Chondrocyte (in vitro differentiated cells): Measurements from ENCODE around the gene AP1B1. TPM values are rescaled to one million over a fixed set of nuclear protein-coding genes. Genes with fewer than 3 reads are reported as not detected.
A peak's percentile ranks its signal among the peaks of the same experiment; 100 is the strongest.

ENCODE experiments used
- DNase-seq: peaks from one replicate; pipeline ENCODE4 v3.0.0; 2021; ENCODE audit warnings: mixed read lengths, low spot score
- H3K27ac Mint-ChIP-seq: one replicate; pipeline ENCODE4 v1.8.0; 2021; ENCODE audit warnings: mild to moderate bottlenecking, moderate library complexity, mixed read lengths; ENCODE audit not compliant: unreplicated experiment
- H3K27me3 Mint-ChIP-seq: 2 replicates; pipeline ENCODE4 v1.8.0; 2021; ENCODE audit warnings: low read depth, mixed read lengths
- H3K36me3 Mint-ChIP-seq: 2 replicates; pipeline ENCODE4 v1.8.0; 2021; ENCODE audit warnings: low read depth, mixed read lengths
- H3K4me1 Mint-ChIP-seq: 2 replicates; pipeline ENCODE4 v1.8.0; 2021; ENCODE audit warnings: low read depth, mild to moderate bottlenecking, mixed read lengths
- H3K4me3 Mint-ChIP-seq: one replicate; pipeline ENCODE4 v1.8.0; 2021; ENCODE audit warnings: mild to moderate bottlenecking, moderate library complexity, mixed read lengths; ENCODE audit not compliant: unreplicated experiment
- H3K9me3 Mint-ChIP-seq: 2 replicates; pipeline ENCODE4 v1.8.0; 2021; ENCODE audit warnings: low read depth, mixed read lengths
- CTCF ChIP-seq: fragments of 200-600 bp; sonication (generic); IDR thresholded peaks from 2 replicates; pipeline ENCODE4 v1.5.0; 2021; ENCODE audit warnings: antibody characterized with exemption, mild to moderate bottlenecking, moderate library complexity
- total RNA-seq: library from RNA; stranded (reverse); gene quantifications from 3 replicates; pipeline ENCODE4 v1.2.1, GENCODE V29; 2021

The AP1B1 gene
- total RNA-seq, 1 donor from 2014 or later: 42.0 TPM

GRCh38 chr22:29308791-29309262 lies 79.5 kb downstream of the AP1B1 start:
- peaks cover 40% of the 10 kb centered on the region for H3K4me1 Mint-ChIP-seq
- peak overlapping the region; percentile 28 for H3K4me3 Mint-ChIP-seq
- peak overlapping the region; percentile 63 for H3K27ac Mint-ChIP-seq
- H3K27me3 Mint-ChIP-seq: peaks cover 3% of the 10 kb centered on the region
- TF ChIP-seq CTCF: no peak
- no peaks in the 10 kb centered on the region for H3K9me3 Mint-ChIP-seq
- DNase-seq: peak; percentile 52
- peaks cover 7% of the 10 kb centered on the region for H3K36me3 Mint-ChIP-seq

DNA sequence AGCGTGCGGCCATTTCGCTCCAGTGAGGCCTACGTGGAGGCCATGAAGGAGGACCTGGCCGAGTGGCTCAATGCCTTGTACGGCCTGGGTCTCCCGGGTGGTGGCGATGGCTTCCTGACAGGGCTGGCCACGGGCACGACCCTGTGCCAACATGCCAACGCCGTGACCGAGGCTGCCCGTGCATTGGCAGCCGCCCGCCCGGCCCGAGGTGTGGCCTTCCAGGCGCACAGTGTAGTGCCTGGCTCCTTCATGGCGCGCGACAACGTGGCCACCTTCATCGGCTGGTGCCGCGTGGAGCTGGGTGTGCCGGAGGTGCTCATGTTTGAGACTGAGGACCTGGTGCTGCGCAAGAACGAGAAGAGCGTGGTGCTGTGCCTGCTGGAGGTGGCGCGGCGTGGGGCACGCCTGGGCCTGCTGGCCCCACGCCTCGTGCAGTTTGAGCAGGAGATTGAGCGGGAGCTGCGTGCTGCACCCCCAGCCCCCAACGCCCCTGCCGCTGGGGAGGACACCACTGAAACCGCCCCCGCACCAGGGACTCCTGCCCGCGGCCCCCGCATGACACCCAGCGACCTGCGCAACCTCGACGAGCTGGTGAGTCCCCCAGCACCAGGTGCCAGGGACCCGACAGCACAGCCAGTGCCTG lies 80.1 kb downstream of the AP1B1 start:
- peak; percentile 94 for DNase-seq
- Mint-ChIP-seq H3K9me3 (no peaks in the 10 kb centered on the region), H3K36me3 (peaks cover 6% of the 10 kb centered on the region), H3K27me3 (no peaks in the 10 kb centered on the region), H3K4me1 (peaks cover 38% of the 10 kb centered on the region), H3K4me3 (peak overlapping the region; percentile 28), H3K27ac (peak overlapping the region; percentile 63)
- TF ChIP-seq CTCF: no peak

DNA sequence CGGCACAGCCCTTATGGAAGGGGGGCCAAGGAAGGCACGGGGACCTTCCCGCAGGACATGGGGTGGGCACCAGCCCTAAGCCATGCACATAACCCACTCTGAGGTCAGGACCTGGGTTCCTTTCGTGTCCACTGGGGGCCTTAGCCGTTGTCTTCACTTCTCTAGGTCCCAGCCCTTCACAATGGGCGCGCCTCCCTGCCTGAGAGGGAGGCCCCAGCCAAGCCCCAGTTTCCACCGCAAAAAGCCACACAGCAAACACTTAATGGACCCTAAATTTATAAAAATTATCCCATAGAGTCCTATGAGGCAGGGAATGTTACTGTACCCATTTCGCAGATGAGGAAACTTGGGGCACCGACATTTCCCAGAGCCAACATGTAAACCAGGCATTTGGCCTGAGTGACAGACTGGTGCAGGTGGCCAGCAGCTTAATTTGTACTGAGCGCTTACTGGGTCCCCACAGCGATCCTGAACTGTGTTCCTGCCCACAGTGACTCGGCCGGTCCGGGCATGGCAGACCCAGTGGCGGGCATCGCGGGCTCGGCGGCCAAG lies 80.7 kb downstream of the AP1B1 start:
- Mint-ChIP-seq H3K36me3 (peaks cover 4% of the 10 kb centered on the region), H3K4me1 (peaks cover 43% of the 10 kb centered on the region), H3K4me3 (peak overlapping the region; percentile 84), H3K27ac (peak overlapping the region; percentile 80), H3K9me3 (no peaks in the 10 kb centered on the region), H3K27me3 (no peaks in the 10 kb centered on the region)
- DNase-seq: peak; percentile 55
- TF ChIP-seq CTCF: no peak

DNA sequence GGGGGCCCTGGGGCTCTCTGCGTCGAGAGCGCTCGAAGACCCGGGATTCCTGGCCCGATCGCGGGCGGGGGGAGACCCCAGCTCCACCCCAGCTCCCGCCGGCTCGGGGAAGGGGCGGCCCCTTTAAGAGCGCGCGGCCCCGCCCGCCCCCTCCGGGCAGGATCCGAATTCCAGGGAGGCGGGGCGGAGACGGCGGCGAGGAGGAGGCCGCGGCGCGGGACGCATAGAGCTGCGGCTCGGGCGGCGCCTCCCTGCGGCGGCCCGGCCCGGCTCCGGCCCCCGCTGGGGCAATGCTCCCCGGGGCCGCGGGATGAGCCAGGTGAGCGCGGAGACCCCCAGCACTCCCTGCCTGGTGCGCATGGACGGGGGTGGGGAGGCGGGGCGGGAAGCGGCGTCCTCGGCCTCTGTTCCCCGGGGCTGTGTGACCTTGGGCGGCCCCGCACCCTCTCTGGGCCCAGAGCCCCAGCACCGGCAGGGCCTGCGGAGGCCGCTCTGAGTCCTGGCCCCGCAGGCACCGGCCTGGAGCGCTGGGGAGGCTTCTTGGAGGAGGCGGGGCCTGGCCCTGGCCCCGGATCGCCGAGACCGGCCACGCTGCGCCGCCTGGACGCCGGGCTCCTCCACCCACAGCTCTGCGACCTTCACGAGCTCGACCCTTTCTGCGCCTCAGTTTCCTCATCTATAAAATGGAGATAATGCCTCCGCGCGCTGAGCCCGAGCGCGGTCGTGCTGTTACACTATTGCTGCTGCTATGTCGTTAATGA lies 81.4 kb downstream of the AP1B1 start:
- Mint-ChIP-seq H3K9me3 (no peaks in the 10 kb centered on the region), H3K36me3 (peaks cover 1% of the 10 kb centered on the region), H3K27ac (peak overlapping the region; percentile 80), H3K4me3 (peak overlapping the region; percentile 84), H3K4me1 (peaks cover 42% of the 10 kb centered on the region), H3K27me3 (no peaks in the 10 kb centered on the region)
- no peak for DNase-seq
- TF ChIP-seq CTCF: no peak

- peaks cover 40% of the 10 kb centered on the region for H3K4me1 Mint-ChIP-seq
- TF ChIP-seq CTCF: peak; percentile 83
- H3K36me3 Mint-ChIP-seq: peaks cover 1% of the 10 kb centered on the region
- no peaks in the 10 kb centered on the region for H3K27me3 Mint-ChIP-seq
- DNase-seq: peak; percentile 94
- peak within 1 kb of the TSS; percentile 88 for H3K27ac Mint-ChIP-seq
- peak within 1 kb of the TSS; percentile 84 for H3K4me3 Mint-ChIP-seq
- no peaks in the 10 kb centered on the region for H3K9me3 Mint-ChIP-seq
These were observed 82.1 kb downstream of the AP1B1 start, which contains the start of gene GAS2L1 for GRCh38 chr22:29306175-29306834. GAS2L1 (plus strand) TSS chr22:29306650; CDS start chr22:29308106, 1,456 bp downstream.
